K562 (cell line): ENCODE measurements around the gene SV2C. TPM values are rescaled to one million over a fixed set of nuclear protein-coding genes. Genes with fewer than 3 reads are reported as not detected.

ENCODE experiments used
- AFF1 ChIP-seq, 2 experiments: fragments of 450-650 bp; IDR thresholded peaks; 2 replicates each; pipeline ENCODE4 v1.6.1; 2018; ENCODE audit warnings: mild to moderate bottlenecking in 2 of 2, low read depth in 1 of 2; ENCODE audit not compliant: partially characterized antibody in 2 of 2
- BDP1 ChIP-seq: IDR thresholded peaks from 3 replicates; pipeline ENCODE4 v1.6.1; 2011; ENCODE audit not compliant: insufficient read length, insufficient read depth
- HDAC1 ChIP-seq, 2 experiments: fragments of 450-650 bp; IDR thresholded peaks; 2 replicates each; pipeline ENCODE4 v1.6.1; 2016 to 2017; ENCODE audit warnings: inconsistent platforms in 1 of 2, mild to moderate bottlenecking in 1 of 2, moderate library complexity in 1 of 2
- HNRNPL ChIP-seq: fragments of 200-400 bp; formaldehyde crosslinking; IDR thresholded peaks from 2 replicates; pipeline ENCODE4 v1.6.1; 2017; ENCODE audit warnings: low read depth, mild to moderate bottlenecking, low read length
- NUFIP1 ChIP-seq: fragments of 450-650 bp; IDR thresholded peaks from 2 replicates; pipeline ENCODE4 v1.6.1; 2018; ENCODE audit not compliant: partially characterized antibody
- PKNOX1 ChIP-seq: fragments of 450-650 bp; IDR thresholded peaks from 2 replicates; pipeline ENCODE4 v1.6.1; 2016
- polyA plus RNA-seq, 8 experiments: library from polyadenylated mRNA; depleted of rRNA in 4 of 8; stranded (reverse) in 5 of 8; unstranded in 3 of 8; fragments of >200 nt; fragmentation: Nextera tagmentation in 2 of 8; fragmentation: Illumina TruSeq in 1 of 8; extraction: Ambion mirVana in 2 of 8; extraction: Trizol in 1 of 8; gene quantifications; 2 replicates each; pipeline versions ENCODE4 v1.2.1 to v1.2.3, GENCODE V29; 2011 to 2014; ENCODE audit warnings: inconsistent platforms in 1 of 8, missing spikeins in 1 of 8
- total RNA-seq, 7 experiments: library from RNA; depleted of rRNA in 6 of 7; stranded (reverse); fragments of >200 nt in 6 of 7; fragmentation: Illumina TruSeq in 2 of 7; extraction: Trizol in 2 of 7; gene quantifications; 2 replicates each; pipeline versions ENCODE4 v1.2.1 to v1.2.3, GENCODE V29; 2011 to 2021; ENCODE audit warnings: low replicate concordance in 1 of 7

The SV2C gene
- total and polyA plus RNA-seq, 9 of the 15 experiments (the other 6 are each of a cell fraction or from before 2014, with no cell fraction given), result 0.05 TPM; not detected in 8

DNA sequence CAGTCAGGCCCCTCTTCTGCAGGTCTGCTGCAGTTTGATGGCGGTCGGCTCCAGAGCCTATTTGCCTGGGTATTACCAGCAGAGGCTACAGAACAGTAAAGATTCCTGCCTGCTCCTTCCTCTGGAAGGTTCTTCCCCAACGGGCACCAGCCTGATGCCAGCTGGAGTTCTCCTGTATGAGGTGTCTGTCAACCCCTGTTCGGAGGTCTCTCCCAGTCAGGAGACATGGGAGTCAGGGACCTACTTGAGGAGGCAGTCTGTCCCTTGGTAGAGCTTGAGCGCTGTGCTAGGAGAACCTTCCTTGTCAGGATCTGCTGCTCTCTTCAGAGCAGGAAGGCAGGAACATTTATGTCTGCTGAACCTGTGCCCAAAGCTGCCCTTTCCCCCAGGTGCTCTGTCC is 181.5 kb downstream of the SV2C start (continued):
- TF ChIP-seq AFF1 (IDR thresholded peaks at IDR 0.05; ENCODE audit: low read depth in 1 of 2, partially characterized antibody in 2 of 2), result no peak
- no peak for TF ChIP-seq NUFIP1
- TF ChIP-seq HNRNPL, result no peak
- TF ChIP-seq PKNOX1, result no peak
- TF ChIP-seq BDP1, result no peak
- TF ChIP-seq HDAC1 (IDR thresholded peaks at IDR 0.05), result no peak
- TF ChIP-seq, all 486 proteins: peak for 0
